ENCODE results near the gene PCDHGB5.

PCDHGB5 gene

GRCh38 chr5:141441571-141442170 lies 43.9 kb downstream of the PCDHGB5 start:
- DNase-seq (ENCODE audit: low read depth): no peak

Data from HS-5 (cell line).